DND-41 (cell line): ENCODE results near the gene HADHA.

Experiments used
- EZH2 ChIP-seq: IDR thresholded peaks from 3 replicates; pipeline ENCODE4 v1.6.1; 2012; ENCODE audit warnings: borderline replicate concordance, low read depth, mild to moderate bottlenecking, moderate library complexity, low read length, inconsistent platforms; ENCODE audit not compliant: severe bottlenecking
- TF ChIP-seq, protein P1 (sequence below): IDR thresholded peaks from 2 replicates; pipeline ENCODE4 v1.5.1; 2012; ENCODE audit warnings: borderline replicate concordance, low read length, moderate library complexity, mild to moderate bottlenecking; ENCODE audit not compliant: poor library complexity, severe bottlenecking; ENCODE audit errors: extremely low read depth

DNA sequence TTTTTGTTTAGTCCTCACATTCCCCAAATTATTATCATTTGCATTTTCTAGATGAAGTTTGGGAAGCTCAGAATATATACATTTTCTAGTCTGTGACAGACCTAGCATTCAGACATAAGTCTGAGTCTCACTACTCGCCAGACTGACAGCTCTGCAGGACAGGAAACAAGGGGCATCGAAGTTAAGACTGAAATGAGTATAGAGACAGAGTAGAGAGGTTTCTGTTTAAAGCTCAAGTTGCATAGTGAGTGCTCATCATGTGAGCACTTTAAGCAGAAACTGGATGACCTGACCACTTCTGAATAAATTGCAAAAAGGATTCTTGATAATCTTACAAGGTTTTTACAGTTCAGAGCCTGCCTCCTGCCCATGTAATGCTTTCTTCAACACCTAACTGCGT is 1.4 kb upstream of the HADHA start:
- TF ChIP-seq, protein P1, sequence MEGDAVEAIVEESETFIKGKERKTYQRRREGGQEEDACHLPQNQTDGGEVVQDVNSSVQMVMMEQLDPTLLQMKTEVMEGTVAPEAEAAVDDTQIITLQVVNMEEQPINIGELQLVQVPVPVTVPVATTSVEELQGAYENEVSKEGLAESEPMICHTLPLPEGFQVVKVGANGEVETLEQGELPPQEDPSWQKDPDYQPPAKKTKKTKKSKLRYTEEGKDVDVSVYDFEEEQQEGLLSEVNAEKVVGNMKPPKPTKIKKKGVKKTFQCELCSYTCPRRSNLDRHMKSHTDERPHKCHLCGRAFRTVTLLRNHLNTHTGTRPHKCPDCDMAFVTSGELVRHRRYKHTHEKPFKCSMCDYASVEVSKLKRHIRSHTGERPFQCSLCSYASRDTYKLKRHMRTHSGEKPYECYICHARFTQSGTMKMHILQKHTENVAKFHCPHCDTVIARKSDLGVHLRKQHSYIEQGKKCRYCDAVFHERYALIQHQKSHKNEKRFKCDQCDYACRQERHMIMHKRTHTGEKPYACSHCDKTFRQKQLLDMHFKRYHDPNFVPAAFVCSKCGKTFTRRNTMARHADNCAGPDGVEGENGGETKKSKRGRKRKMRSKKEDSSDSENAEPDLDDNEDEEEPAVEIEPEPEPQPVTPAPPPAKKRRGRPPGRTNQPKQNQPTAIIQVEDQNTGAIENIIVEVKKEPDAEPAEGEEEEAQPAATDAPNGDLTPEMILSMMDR = no peak
- no peak for TF ChIP-seq EZH2
